SK-N-SH treated with all-trans-retinoic acid at 6 μM for 48 hours (cell line): ENCODE results near the gene MMP20.

Experiments used
- ATAC-seq: fragments of 200-7000 bp; cut with Tn5 transposase; 3 replicates; pipeline ENCODE4 v1.9.1; 2020; ENCODE audit warnings: mild to moderate bottlenecking, moderate library complexity
- ARNTL ChIP-seq: fragments of 450-650 bp; formaldehyde crosslinking; IDR thresholded peaks from 2 replicates; pipeline ENCODE4 v1.5.0; 2020; ENCODE audit warnings: low read depth, mild to moderate bottlenecking, moderate library complexity, borderline replicate concordance
- BACH2 ChIP-seq: fragments of 250-450 bp; sonication (Bioruptor Pico); IDR thresholded peaks from 2 replicates; pipeline ENCODE4 v1.9.0; 2021; ENCODE audit warnings: mild to moderate bottlenecking, borderline replicate concordance
- GLIS3 ChIP-seq: fragments of 250-450 bp; sonication (Bioruptor Pico); IDR thresholded peaks from 2 replicates; pipeline ENCODE4 v1.5.0; 2020; ENCODE audit warnings: mild to moderate bottlenecking, moderate library complexity
- ISL1 ChIP-seq: fragments of 250-450 bp; sonication (Bioruptor Pico); IDR thresholded peaks from 2 replicates; pipeline ENCODE4 v2.1.2; 2022; ENCODE audit warnings: mild to moderate bottlenecking, moderate library complexity
- OSR1 ChIP-seq: fragments of 250-450 bp; sonication (Bioruptor Pico); IDR thresholded peaks from 2 replicates; pipeline ENCODE4 v1.8.0; 2022; ENCODE audit warnings: moderate library complexity, mild to moderate bottlenecking, inconsistent platforms
- PPARA ChIP-seq: fragments of 250-450 bp; sonication (Bioruptor Pico); IDR thresholded peaks from 2 replicates; pipeline ENCODE4 v1.5.0; 2020; ENCODE audit warnings: mild to moderate bottlenecking, borderline replicate concordance
- RARB ChIP-seq: fragments of 250-450 bp; sonication (Bioruptor Pico); IDR thresholded peaks from 2 replicates; pipeline ENCODE4 v1.8.0; 2021; ENCODE audit warnings: mild to moderate bottlenecking, moderate library complexity
- SNAI2 ChIP-seq: fragments of 250-450 bp; sonication (Bioruptor Pico); IDR thresholded peaks from 2 replicates; pipeline ENCODE4 v1.5.0; 2020; ENCODE audit warnings: mild to moderate bottlenecking, moderate library complexity
- TCF4 ChIP-seq: fragments of 250-450 bp; sonication (Bioruptor Pico); IDR thresholded peaks from 2 replicates; pipeline ENCODE4 v1.8.0; 2021; ENCODE audit warnings: mild to moderate bottlenecking, moderate library complexity, borderline replicate concordance
- TOX ChIP-seq: fragments of 250-450 bp; sonication (Bioruptor Pico); IDR thresholded peaks from 2 replicates; pipeline ENCODE4 v1.8.0; 2021; ENCODE audit warnings: mild to moderate bottlenecking, moderate library complexity, borderline replicate concordance
- ZC3H10 ChIP-seq: fragments of 250-450 bp; sonication (Bioruptor Pico); IDR thresholded peaks from 2 replicates; pipeline ENCODE4 v1.5.1; 2021; ENCODE audit warnings: mild to moderate bottlenecking, moderate library complexity
- ZFP3 ChIP-seq: fragments of 250-450 bp; sonication (Bioruptor Pico); IDR thresholded peaks from 2 replicates; pipeline ENCODE4 v1.5.0; 2020; ENCODE audit warnings: mild to moderate bottlenecking, moderate library complexity
- ZFP30 ChIP-seq: fragments of 450-650 bp; formaldehyde crosslinking; IDR thresholded peaks from 2 replicates; pipeline ENCODE4 v1.5.0; 2022; ENCODE audit warnings: mild to moderate bottlenecking, moderate library complexity
- ZNF70 ChIP-seq: fragments of 450-650 bp; formaldehyde crosslinking; IDR thresholded peaks from 2 replicates; pipeline ENCODE4 v1.5.0; 2020; ENCODE audit warnings: mild to moderate bottlenecking, moderate library complexity
- ZNF8 ChIP-seq: fragments of 450-650 bp; formaldehyde crosslinking; IDR thresholded peaks from 2 replicates; pipeline ENCODE4 v1.5.0; 2020; ENCODE audit warnings: mild to moderate bottlenecking, moderate library complexity
- TF ChIP-seq, protein P1 (sequence below): fragments of 250-450 bp; sonication (Bioruptor Pico); IDR thresholded peaks from 2 replicates; pipeline ENCODE4 v1.5.0; 2020; ENCODE audit warnings: mild to moderate bottlenecking, moderate library complexity
- TF ChIP-seq, protein P2 (sequence below): fragments of 250-450 bp; sonication (Bioruptor Pico); IDR thresholded peaks from 2 replicates; pipeline ENCODE4 v1.5.1; 2020; ENCODE audit warnings: low read depth, mild to moderate bottlenecking, moderate library complexity
- TF ChIP-seq, protein P3 (sequence below): fragments of 250-450 bp; sonication (Bioruptor Pico); IDR thresholded peaks from 2 replicates; pipeline ENCODE4 v1.8.0; 2020; ENCODE audit warnings: mild to moderate bottlenecking, moderate library complexity, borderline replicate concordance

The MMP20 gene

DNA sequence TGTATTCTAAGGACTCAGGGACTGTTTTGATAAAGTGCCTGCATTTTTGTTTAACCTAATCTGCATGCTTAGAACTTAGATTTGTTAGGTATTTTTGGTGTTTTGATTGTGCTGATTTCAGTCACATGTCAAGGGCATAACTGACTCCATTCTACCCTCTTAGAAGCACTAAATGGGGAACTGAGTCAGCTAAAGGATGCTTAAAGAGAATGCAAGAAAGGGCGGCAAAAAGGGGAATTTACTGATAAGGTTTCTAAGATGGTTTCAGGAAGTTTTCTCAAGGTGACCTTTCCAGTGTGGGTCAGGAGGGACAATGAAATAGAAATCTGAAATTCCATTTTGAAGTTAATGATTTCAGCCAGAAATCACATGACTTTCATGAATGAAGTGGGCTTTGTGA is 43.0 kb downstream of the MMP20 start (continued):
- TF ChIP-seq OSR1 (CRISPR knock-in tag), result no peak
- TF ChIP-seq PPARA (CRISPR knock-in tag), result no peak
- TF ChIP-seq ZNF8, result no peak

DNA sequence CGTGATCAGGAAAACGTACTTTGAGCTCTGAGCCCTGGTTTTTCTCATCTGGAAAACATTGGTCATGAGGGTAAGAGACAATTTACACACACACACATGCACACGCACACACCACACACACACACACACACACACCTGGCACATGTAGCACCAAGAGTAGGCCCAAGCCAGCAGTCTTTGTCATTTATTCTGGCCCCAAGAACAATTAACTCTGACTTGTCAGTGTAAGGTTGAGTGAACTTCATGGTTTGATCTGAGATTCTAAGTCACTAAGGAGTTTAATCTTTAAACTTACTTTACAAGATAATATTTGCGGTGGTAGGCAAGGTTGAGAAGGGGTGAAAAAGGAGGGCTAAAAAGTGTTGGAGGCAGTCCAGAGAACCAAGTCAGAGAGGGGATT is 44.1 kb downstream of the MMP20 start:
- no peak for ATAC-seq
- TF ChIP-seq ISL1 (CRISPR knock-in tag), result no peak
- TF ChIP-seq ZFP3 (CRISPR knock-in tag), result no peak
- TF ChIP-seq ZFP30 (CRISPR knock-in tag), result no peak
- no peak for TF ChIP-seq SNAI2 (CRISPR knock-in tag)
- no peak for TF ChIP-seq OSR1 (CRISPR knock-in tag)
- TF ChIP-seq BACH2 (CRISPR knock-in tag), result no peak
- TF ChIP-seq, protein P1, sequence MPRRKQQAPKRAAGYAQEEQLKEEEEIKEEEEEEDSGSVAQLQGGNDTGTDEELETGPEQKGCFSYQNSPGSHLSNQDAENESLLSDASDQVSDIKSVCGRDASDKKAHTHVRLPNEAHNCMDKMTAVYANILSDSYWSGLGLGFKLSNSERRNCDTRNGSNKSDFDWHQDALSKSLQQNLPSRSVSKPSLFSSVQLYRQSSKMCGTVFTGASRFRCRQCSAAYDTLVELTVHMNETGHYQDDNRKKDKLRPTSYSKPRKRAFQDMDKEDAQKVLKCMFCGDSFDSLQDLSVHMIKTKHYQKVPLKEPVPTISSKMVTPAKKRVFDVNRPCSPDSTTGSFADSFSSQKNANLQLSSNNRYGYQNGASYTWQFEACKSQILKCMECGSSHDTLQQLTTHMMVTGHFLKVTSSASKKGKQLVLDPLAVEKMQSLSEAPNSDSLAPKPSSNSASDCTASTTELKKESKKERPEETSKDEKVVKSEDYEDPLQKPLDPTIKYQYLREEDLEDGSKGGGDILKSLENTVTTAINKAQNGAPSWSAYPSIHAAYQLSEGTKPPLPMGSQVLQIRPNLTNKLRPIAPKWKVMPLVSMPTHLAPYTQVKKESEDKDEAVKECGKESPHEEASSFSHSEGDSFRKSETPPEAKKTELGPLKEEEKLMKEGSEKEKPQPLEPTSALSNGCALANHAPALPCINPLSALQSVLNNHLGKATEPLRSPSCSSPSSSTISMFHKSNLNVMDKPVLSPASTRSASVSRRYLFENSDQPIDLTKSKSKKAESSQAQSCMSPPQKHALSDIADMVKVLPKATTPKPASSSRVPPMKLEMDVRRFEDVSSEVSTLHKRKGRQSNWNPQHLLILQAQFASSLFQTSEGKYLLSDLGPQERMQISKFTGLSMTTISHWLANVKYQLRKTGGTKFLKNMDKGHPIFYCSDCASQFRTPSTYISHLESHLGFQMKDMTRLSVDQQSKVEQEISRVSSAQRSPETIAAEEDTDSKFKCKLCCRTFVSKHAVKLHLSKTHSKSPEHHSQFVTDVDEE (CRISPR knock-in tag), result no peak
- TF ChIP-seq, all 23 proteins: peak for 0

DNA sequence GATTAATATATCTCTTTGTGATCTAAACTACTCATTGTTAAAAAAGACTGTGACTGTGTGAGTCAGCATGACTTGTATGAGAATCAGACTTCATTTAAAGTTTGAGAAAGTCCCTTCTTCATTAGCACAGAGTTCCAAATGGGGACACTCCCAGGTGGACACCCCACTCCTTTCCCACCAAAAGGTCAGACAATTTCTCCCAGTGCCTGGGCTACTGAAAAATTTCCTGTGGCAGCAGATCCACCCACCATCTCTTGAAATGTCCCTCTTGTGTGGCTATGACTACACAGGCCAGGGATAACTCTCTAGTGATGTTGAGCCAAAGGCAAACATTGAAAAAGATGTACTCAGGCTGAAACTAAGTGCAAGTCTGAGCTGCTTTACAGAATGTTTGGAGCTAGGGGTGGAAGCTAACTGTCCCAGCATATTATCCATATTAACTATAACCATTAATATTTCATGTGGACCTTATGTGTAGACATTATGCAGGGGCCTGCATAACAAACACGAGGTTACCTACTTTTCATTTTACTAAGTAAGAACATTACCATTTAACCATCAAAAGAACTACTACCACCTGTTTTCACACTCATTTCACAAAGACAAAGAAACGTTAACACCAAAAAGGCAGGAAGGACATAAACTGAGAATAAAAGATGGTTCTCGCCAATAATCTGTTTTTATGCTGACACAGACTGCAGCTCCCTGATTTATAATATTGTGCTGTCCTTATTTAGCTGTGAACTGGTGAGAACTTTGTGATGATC is 44.8 kb downstream of the MMP20 start:
- no peak for TF ChIP-seq ISL1 (CRISPR knock-in tag)
- TF ChIP-seq, protein P2, sequence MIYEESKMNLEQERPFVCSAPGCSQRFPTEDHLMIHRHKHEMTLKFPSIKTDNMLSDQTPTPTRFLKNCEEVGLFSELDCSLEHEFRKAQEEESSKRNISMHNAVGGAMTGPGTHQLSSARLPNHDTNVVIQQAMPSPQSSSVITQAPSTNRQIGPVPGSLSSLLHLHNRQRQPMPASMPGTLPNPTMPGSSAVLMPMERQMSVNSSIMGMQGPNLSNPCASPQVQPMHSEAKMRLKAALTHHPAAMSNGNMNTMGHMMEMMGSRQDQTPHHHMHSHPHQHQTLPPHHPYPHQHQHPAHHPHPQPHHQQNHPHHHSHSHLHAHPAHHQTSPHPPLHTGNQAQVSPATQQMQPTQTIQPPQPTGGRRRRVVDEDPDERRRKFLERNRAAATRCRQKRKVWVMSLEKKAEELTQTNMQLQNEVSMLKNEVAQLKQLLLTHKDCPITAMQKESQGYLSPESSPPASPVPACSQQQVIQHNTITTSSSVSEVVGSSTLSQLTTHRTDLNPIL, result no peak
- TF ChIP-seq ARNTL (CRISPR knock-in tag), result no peak
- no peak for TF ChIP-seq ZNF8
- TF ChIP-seq GLIS3, result no peak
- TF ChIP-seq ZFP3 (CRISPR knock-in tag), result no peak
- TF ChIP-seq TCF4 (CRISPR knock-in tag), result no peak
- TF ChIP-seq ZNF70 (CRISPR knock-in tag), result no peak
- TF ChIP-seq TOX, result no peak
- TF ChIP-seq ZC3H10, result no peak
- ATAC-seq, result no peak

DNA sequence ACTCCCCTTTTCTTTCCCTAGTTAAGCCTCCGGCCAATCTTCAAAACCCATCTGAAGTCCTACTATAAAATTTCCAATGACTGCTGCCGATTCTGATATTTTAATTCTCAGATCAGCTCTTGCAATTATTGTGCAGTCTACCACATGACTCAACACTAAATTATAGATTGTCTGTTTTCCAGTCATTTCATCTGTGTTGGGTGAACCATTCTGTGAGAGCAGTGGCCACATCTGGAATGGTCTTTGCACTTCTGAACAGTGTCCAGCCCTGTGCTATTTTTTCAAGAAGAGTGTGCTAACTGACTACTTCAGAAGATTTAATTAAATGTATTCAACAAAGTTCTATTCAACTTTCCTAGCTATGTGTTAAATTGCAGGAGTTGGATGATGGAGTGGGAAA is 47.4 kb downstream of the MMP20 start:
- TF ChIP-seq ZFP30 (CRISPR knock-in tag) (no peak), ZNF70 (CRISPR knock-in tag) (no peak), SNAI2 (CRISPR knock-in tag) (no peak), ARNTL (CRISPR knock-in tag) (no peak), BACH2 (CRISPR knock-in tag) (no peak), PPARA (CRISPR knock-in tag) (no peak), ISL1 (CRISPR knock-in tag) (no peak)
- TF ChIP-seq, all 23 proteins: peak for 0
- no peak for ATAC-seq

DNA sequence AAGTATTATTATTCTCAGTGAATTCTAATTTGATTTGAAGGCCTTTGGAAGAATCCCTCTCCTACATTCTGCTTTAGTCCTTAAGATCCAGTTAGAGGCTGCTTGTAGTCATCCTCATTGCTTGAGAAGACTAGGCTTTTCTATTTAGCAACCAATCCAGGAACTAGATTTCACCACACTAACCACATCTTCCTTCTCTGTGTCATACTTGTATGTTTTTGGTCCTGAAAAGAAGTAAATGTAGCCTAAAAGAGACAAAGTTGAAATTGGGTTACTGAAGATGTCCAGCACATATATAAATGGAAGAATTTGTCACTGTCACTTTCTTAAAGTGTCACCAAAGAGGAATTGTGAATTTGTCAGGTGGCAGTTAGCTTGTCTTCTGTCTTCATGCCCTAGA is 48.0 kb downstream of the MMP20 start:
- TF ChIP-seq, protein P2, result no peak
- TF ChIP-seq RARB (CRISPR knock-in tag) (no peak), ISL1 (CRISPR knock-in tag) (no peak), SNAI2 (CRISPR knock-in tag) (no peak), PPARA (CRISPR knock-in tag) (no peak), OSR1 (CRISPR knock-in tag) (no peak), ZFP3 (CRISPR knock-in tag) (no peak)
- TF ChIP-seq, protein P3, sequence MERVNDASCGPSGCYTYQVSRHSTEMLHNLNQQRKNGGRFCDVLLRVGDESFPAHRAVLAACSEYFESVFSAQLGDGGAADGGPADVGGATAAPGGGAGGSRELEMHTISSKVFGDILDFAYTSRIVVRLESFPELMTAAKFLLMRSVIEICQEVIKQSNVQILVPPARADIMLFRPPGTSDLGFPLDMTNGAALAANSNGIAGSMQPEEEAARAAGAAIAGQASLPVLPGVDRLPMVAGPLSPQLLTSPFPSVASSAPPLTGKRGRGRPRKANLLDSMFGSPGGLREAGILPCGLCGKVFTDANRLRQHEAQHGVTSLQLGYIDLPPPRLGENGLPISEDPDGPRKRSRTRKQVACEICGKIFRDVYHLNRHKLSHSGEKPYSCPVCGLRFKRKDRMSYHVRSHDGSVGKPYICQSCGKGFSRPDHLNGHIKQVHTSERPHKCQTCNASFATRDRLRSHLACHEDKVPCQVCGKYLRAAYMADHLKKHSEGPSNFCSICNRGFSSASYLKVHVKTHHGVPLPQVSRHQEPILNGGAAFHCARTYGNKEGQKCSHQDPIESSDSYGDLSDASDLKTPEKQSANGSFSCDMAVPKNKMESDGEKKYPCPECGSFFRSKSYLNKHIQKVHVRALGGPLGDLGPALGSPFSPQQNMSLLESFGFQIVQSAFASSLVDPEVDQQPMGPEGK (CRISPR knock-in tag), result no peak
- TF ChIP-seq, all 23 proteins: peak for 0
- no peak for ATAC-seq
